Smooth muscle cell (in vitro differentiated cells): ENCODE data around the gene ASTN2. TPM values are rescaled to one million over a fixed set of nuclear protein-coding genes. Genes with fewer than 3 reads are reported as not detected.

Source experiments
- DNase-seq: peaks from one replicate; lab custom pipeline; 2025; ENCODE audit not compliant: unreplicated experiment; lab: John Stamatoyannopoulos, UW
- H2AFZ ChIP-seq: fragments of 200-600 bp; sonication (generic); 2 replicates; pipeline ENCODE4 v1.6.0; 2016; ENCODE audit warnings: antibody characterized with exemption, low read depth, mild to moderate bottlenecking
- H3F3A ChIP-seq: fragments of 200-600 bp; sonication (generic); 2 replicates; pipeline ENCODE4 v1.6.0; 2017; ENCODE audit warnings: antibody characterized with exemption, low read depth
- H3K27ac ChIP-seq: fragments of 200-600 bp; sonication (generic); 2 replicates; pipeline ENCODE4 v1.5.1; 2016; ENCODE audit warnings: low read depth, mild to moderate bottlenecking
- H3K27me3 ChIP-seq: fragments of 200-600 bp; sonication (generic); 2 replicates; pipeline ENCODE4 v1.6.1; 2016; ENCODE audit warnings: low read depth, mild to moderate bottlenecking
- H3K36me3 ChIP-seq: fragments of 200-600 bp; sonication (generic); 2 replicates; pipeline ENCODE4 v1.5.1; 2016; ENCODE audit warnings: low read depth
- H3K4me1 ChIP-seq: fragments of 200-600 bp; sonication (generic); 2 replicates; pipeline ENCODE4 v1.5.1; 2016; ENCODE audit warnings: low read depth
- H3K4me2 ChIP-seq: fragments of 200-600 bp; sonication (generic); 2 replicates; pipeline ENCODE4 v1.6.0; 2016; ENCODE audit warnings: mild to moderate bottlenecking
- H3K4me3 ChIP-seq: fragments of 200-600 bp; sonication (generic); 2 replicates; pipeline ENCODE4 v1.5.1; 2016; ENCODE audit warnings: mild to moderate bottlenecking
- H3K79me2 ChIP-seq: fragments of 200-600 bp; sonication (generic); 2 replicates; pipeline ENCODE4 v1.6.0; 2016; ENCODE audit warnings: low read depth, mild to moderate bottlenecking
- H3K9ac ChIP-seq: fragments of 200-600 bp; sonication (generic); 2 replicates; pipeline ENCODE4 v1.6.0; 2016; ENCODE audit warnings: low read depth
- H3K9me3 ChIP-seq: fragments of 200-600 bp; sonication (generic); replicated peaks from 2 replicates; pipeline ENCODE4 v1.5.1; 2016; ENCODE audit warnings: low read depth
- H4K20me1 ChIP-seq: fragments of 200-600 bp; sonication (generic); 2 replicates; pipeline ENCODE4 v1.6.0; 2016; ENCODE audit warnings: low read depth
- CTCF ChIP-seq: fragments of 200-600 bp; sonication (generic); IDR thresholded peaks from 2 replicates; pipeline ENCODE4 v1.5.1; 2017; ENCODE audit warnings: borderline replicate concordance, mild to moderate bottlenecking, antibody characterized with exemption; ENCODE audit not compliant: insufficient read depth, poor library complexity, severe bottlenecking
- WGBS: methylation state at CpG from one replicate; pipeline ENCODE4 v1.1.7; 2016; ENCODE audit warnings: low lambda C conversion rate; 5-methylcytosine and 5-hydroxymethylcytosine counted together
- polyA plus RNA-seq: library from polyadenylated mRNA; unstranded; fragments of >200 nt; fragmentation: Nextera tagmentation; extraction: Ambion mirVana; gene quantifications from 2 replicates; pipeline ENCODE4 v1.2.1, GENCODE V29; 2016
- total RNA-seq: library from RNA; depleted of rRNA; stranded (reverse); fragments of >200 nt; gene quantifications from 2 replicates; pipeline ENCODE4 v1.2.3, GENCODE V29; 2014

The ASTN2 gene
- total and polyA plus RNA-seq, 2 experiments from 2014 or later: 6.5 to 6.7 TPM

- 88% methylated on average over 2 of the region's 2 CpGs for WGBS
- no peaks in the 10 kb centered on the region for H3K9me3 ChIP-seq
- no peak for DNase-seq
These were observed 743.3 kb downstream of the ASTN2 start for GRCh38 chr9:116671605-116672004.

GRCh38 chr9:116668970-116669695, 745.7 kb downstream of the ASTN2 start:
- H3K4me1 ChIP-seq: no peaks in the 10 kb centered on the region
- H3K9me3 ChIP-seq: no peaks in the 10 kb centered on the region
- no peak overlapping the region for H3K27ac ChIP-seq
- no peak overlapping the region for H2AFZ ChIP-seq
- no peaks in the 10 kb centered on the region for H3K79me2 ChIP-seq
- no peaks in the 10 kb centered on the region for H3K36me3 ChIP-seq
- no peak for TF ChIP-seq CTCF
- no peaks in the 10 kb centered on the region for H3F3A ChIP-seq
- 91% methylated on average over 4 of the region's 4 CpGs for WGBS
- H3K27me3 ChIP-seq: no peaks in the 10 kb centered on the region
- no peak overlapping the region for H3K9ac ChIP-seq
- no peak overlapping the region for H3K4me3 ChIP-seq
- H4K20me1 ChIP-seq: no peaks in the 10 kb centered on the region
- H3K4me2 ChIP-seq: no peak overlapping the region
- no peak for DNase-seq

More at GRCh38 chr9:116671605-116672004, 743.3 kb downstream of the ASTN2 start:
- H3K27me3 ChIP-seq: no peaks in the 10 kb centered on the region
- no peak overlapping the region for H3K4me2 ChIP-seq
- H3K9ac ChIP-seq: no peak overlapping the region
- H3K27ac ChIP-seq: no peak overlapping the region
- no peaks in the 10 kb centered on the region for H4K20me1 ChIP-seq
- H3K79me2 ChIP-seq: no peaks in the 10 kb centered on the region
- no peaks in the 10 kb centered on the region for H3K4me1 ChIP-seq
- no peak for TF ChIP-seq CTCF
- H3F3A ChIP-seq: no peaks in the 10 kb centered on the region
- H3K4me3 ChIP-seq: no peak overlapping the region
- H2AFZ ChIP-seq: no peak overlapping the region
- no peaks in the 10 kb centered on the region for H3K36me3 ChIP-seq

- no peaks in the 10 kb centered on the region for H3F3A ChIP-seq
- no peak for TF ChIP-seq CTCF
- no peaks in the 10 kb centered on the region for H4K20me1 ChIP-seq
- H3K9ac ChIP-seq: no peak overlapping the region
- no peaks in the 10 kb centered on the region for H3K27me3 ChIP-seq
- H3K79me2 ChIP-seq: no peaks in the 10 kb centered on the region
- no peaks in the 10 kb centered on the region for H3K36me3 ChIP-seq
- H3K4me2 ChIP-seq: no peak overlapping the region
- H3K4me3 ChIP-seq: no peak overlapping the region
- H3K4me1 ChIP-seq: no peaks in the 10 kb centered on the region
- H3K27ac ChIP-seq: no peak overlapping the region
- DNase-seq: no peak
- H2AFZ ChIP-seq: no peak overlapping the region
- WGBS: 83% methylated on average over 1 of the region's 1 CpG
- no peaks in the 10 kb centered on the region for H3K9me3 ChIP-seq
These were observed 751.3 kb downstream of the ASTN2 start for GRCh38 chr9:116663581-116663980.

GRCh38 chr9:116662646-116663310, 752.1 kb downstream of the ASTN2 start:
- no peak for TF ChIP-seq CTCF
- DNase-seq: no peak
- Histone ChIP-seq H3K4me2 (no peak overlapping the region), H3K27ac (no peak overlapping the region), H3K79me2 (no peaks in the 10 kb centered on the region), H3K9ac (no peak overlapping the region), H3K27me3 (no peaks in the 10 kb centered on the region), H2AFZ (no peak overlapping the region), H3K9me3 (no peaks in the 10 kb centered on the region), H4K20me1 (no peaks in the 10 kb centered on the region), H3F3A (no peaks in the 10 kb centered on the region), H3K36me3 (no peaks in the 10 kb centered on the region), H3K4me3 (no peak overlapping the region), H3K4me1 (no peaks in the 10 kb centered on the region)
- WGBS: 80% methylated on average over 6 of the region's 6 CpGs
